Measurements from ENCODE around the gene OCA2.
A peak's percentile ranks its signal among the peaks of the same experiment; 100 is the strongest.

Gene OCA2

DNA sequence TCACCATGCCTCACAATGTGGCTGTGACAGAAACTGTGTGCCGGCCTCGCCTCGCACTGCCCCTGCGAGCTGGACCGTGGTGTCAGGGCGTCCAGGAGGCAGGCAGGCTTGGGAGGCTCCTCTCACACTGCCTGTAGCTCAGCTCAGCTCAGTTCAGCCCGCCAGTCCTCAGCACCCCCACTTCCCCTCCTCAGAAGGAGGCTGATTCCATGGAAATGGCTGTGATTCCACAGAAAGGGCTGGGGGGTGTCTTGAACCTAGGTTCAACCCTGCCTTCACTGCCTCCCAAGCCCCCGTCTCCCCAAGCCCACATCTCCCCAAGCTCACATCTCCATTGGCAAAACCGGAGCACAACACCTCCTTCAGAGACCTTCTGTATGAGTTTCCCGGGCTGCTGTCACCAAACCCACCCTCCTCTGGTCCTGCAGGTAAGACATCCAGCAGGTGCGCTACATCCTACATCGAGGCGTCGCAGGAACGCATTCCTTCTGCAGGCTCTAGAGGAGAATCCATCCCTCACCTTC lies 94.0 kb downstream of the OCA2 start:
- DNase-seq (ENCODE audit: low read depth) = no peak
- TF ChIP-seq, protein P1, sequence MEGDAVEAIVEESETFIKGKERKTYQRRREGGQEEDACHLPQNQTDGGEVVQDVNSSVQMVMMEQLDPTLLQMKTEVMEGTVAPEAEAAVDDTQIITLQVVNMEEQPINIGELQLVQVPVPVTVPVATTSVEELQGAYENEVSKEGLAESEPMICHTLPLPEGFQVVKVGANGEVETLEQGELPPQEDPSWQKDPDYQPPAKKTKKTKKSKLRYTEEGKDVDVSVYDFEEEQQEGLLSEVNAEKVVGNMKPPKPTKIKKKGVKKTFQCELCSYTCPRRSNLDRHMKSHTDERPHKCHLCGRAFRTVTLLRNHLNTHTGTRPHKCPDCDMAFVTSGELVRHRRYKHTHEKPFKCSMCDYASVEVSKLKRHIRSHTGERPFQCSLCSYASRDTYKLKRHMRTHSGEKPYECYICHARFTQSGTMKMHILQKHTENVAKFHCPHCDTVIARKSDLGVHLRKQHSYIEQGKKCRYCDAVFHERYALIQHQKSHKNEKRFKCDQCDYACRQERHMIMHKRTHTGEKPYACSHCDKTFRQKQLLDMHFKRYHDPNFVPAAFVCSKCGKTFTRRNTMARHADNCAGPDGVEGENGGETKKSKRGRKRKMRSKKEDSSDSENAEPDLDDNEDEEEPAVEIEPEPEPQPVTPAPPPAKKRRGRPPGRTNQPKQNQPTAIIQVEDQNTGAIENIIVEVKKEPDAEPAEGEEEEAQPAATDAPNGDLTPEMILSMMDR (conservative IDR thresholded peaks at IDR 0.05; ENCODE audit: control insufficient read depth, insufficient read depth, low read depth, low read length) = no peak
- no peak overlapping the region for H3K4me3 ChIP-seq (ENCODE audit: control insufficient read depth, low read depth, low read length)

DNA sequence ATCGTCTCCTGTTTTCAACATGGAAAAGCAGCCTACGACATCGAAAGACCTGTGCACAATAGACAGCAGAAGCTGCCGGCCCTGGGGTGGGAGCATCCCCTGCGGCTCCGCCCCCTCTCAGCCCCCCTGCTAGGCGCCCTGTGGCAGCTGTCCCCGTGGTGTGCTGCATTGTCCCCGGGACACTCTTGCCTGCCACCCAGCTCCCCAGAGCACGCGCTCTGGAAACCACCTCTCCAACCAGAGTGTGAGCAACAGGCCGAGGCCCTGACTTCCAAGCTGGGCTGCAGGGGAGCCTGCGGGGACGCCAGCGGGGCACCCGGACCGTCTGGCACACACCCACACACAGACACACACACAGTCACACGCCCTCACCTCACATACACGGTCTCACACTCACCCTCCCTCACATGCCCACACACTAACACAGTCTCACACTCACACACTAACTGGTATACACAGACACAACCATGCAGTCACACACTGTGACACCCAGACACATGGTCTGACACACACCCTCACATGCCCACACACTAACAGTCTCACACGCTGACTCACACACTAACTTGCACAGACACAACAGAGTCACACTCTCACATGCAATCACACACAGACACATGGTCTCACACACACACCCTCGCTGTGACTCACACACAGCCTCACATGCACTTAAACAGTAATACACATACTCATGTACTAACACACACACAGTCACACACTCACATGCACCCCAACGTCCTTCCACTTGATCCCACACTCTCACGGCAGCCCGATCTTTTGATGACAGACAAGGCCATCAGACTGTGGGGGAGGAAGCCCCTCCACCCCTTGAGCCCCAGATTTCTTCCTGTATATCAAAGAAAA lies 94.7 kb downstream of the OCA2 start:
- H3K4me3 ChIP-seq (ENCODE audit: control insufficient read depth, low read depth, low read length) = no peak overlapping the region
- DNase-seq (ENCODE audit: low read depth) = peak; percentile 1
- TF ChIP-seq, protein P1 (conservative IDR thresholded peaks at IDR 0.05; ENCODE audit: control insufficient read depth, insufficient read depth, low read depth, low read length) = no peak

DNA sequence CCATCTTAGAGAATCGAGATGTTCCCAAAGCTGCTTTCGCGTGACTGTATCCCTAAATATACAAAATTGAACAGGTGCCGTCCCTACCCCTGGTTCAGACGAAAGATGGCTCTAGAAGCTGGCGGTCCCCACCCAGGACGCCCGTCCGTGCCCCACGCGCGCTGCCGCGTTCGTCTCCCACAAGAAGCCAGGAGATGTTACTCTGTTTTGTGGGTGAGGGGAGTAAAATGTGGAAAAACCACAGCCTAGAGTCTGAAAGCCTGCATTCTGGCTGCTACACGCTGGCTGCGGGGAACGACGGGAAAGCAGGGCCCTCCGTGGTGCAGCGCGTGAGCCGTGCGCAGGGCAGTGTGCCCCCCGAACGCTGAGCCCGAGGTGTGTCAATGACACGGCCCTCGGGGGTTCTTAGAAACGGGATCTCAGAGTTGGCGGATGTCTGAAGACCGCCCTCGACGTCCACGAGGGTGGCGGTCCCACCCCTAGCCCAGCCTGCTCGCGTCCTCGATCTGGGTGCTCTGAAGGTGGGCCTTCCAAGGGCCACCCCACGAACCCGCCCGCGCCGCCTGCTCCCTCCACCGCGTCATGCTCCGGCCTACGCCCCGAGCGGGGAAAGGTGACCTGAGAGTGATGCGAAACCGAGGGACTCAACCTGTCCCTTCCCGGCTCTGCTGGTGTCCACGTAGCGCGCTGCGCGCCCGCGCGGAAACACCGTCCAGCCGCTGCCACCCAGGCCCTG lies 95.6 kb downstream of the OCA2 start:
- DNase-seq (ENCODE audit: low read depth) = no peak
- TF ChIP-seq, protein P1 (conservative IDR thresholded peaks at IDR 0.05; ENCODE audit: control insufficient read depth, insufficient read depth, low read depth, low read length) = no peak
- no peak overlapping the region for H3K4me3 ChIP-seq (ENCODE audit: control insufficient read depth, low read depth, low read length)

DNA sequence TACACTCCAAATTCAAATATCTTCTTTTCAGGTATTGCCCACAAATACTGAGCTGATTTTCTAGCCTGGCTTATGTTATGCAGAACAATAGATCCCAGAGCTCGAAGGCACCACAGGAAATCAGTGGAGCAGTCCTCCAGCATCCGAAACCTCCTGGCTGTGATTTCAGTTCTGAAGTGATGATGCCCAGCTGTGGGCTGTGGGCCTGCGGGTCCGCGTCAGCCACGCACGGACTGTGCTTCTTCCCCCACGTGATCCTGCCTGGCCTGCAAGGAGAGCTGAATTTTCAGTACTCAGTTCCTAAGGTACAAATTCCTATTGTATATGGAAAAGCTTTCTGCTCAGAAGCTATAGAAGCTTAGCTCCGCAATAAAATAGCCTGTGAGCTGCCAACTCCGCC lies 96.2 kb downstream of the OCA2 start:
- TF ChIP-seq, protein P1 (conservative IDR thresholded peaks at IDR 0.05; ENCODE audit: control insufficient read depth, insufficient read depth, low read depth, low read length) = no peak

DNA sequence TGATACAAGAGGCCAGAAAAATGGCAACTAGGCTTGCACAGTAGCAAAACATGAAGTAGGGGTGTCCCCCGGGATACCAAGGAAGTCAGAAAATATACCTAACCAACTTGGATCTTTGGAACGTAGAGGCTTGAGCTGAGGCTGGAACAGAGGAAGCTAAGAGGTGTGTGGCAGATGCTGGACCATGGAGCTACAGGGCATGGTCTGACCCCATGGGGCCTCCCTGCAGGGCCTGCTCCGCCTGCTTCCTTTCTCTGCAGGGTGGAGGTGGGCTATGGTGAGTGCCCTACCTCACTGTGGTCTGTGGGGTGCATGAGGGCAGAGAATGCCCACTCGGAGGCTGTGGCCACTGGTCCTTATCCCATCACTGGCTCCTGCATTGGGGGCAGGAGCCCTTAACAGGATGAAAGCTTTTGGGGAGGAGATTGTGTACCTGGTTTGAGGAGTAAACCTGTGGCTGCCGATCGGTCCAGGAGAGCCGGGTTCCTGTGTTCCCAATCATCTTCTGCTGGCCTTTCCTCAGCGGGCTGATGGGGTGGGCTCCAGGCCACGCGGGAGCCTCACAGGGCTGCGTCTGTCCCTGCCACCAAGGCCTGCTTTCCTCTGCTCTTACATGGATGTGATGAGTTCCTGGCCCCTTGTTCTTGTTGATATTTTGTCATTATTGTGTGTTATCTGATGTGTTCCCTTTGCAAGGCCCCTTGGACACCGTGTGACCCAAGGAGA lies 96.8 kb downstream of the OCA2 start:
- no peak overlapping the region for H3K4me3 ChIP-seq (ENCODE audit: control insufficient read depth, low read depth, low read length)
- no peak for DNase-seq (ENCODE audit: low read depth)
- TF ChIP-seq, protein P1 (conservative IDR thresholded peaks at IDR 0.05; ENCODE audit: control insufficient read depth, insufficient read depth, low read depth, low read length) = no peak

More for the DNA sequence above, 96.2 kb downstream of the OCA2 start:
- no peak overlapping the region for H3K4me3 ChIP-seq (ENCODE audit: control insufficient read depth, low read depth, low read length)
- DNase-seq (ENCODE audit: low read depth) = no peak

DNA sequence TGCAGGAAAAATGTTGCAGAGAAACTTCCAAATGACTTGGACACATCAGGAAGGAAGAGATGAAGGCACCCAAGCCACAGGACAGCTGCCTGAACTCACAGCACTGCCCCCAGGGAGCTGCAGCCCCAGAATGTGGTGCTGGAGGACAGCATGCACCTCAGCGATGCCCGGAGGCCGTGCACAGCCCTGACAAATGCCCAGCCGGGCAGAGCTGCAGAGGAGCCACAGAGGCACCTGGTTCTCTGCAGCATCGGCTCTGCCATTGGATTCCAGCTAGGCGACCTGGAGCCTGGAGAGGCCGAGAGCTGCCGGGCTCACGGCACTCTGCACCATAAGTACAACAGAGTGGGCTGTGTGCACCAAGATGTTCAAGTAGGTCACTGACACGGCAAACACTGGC lies 97.5 kb downstream of the OCA2 start:
- TF ChIP-seq, protein P1 (conservative IDR thresholded peaks at IDR 0.05; ENCODE audit: control insufficient read depth, insufficient read depth, low read depth, low read length) = no peak
- no peak for DNase-seq (ENCODE audit: low read depth)
- H3K4me3 ChIP-seq (ENCODE audit: control insufficient read depth, low read depth, low read length) = no peak overlapping the region
